ENCODE data around the gene ID3. TPM values are rescaled to one million over a fixed set of nuclear protein-coding genes. Genes with fewer than 3 reads are reported as not detected.

Gene ID3
- total and polyA plus RNA-seq, 2 donors (not counting 3 experiments of a cell fraction or from before 2014, with no cell fraction given): 277 to 971 TPM

GRCh38 chr1:23556635-23557470 is 2.4 kb downstream of the ID3 start:
- ChIA-PET POLR2A (interaction anchor here (1.2 to 1.5 kb wide), 2 partner anchors 7 to 81 kb away, joined by 4 read pairs; no protein-coding TSS in a partner anchor), CTCF (interaction anchor here (1.1 to 24.8 kb wide), 6 partner anchors 8 to 77 kb away, joined by 3 to 1069 read pairs (median 7); partner anchors contain the start of gene ASAP3)
- Histone ChIP-seq H2AFZ (ENCODE audit: low read depth, low read length) (no peak overlapping the region), H3K79me2 (ENCODE audit: control insufficient read depth, insufficient read depth, low read length) (peaks cover 28% of the 10 kb centered on the region), H3K9me1 (replicated peaks; ENCODE audit: control insufficient read depth, extremely low read depth, insufficient read depth, low read length) (no peaks in the 10 kb centered on the region), H3K9ac (replicated peaks; ENCODE audit: extremely low read depth, insufficient read depth, low read length) (peak overlapping the region; percentile 99), H3K4me2 (ENCODE audit: insufficient read depth, low read length) (peak overlapping the region; percentile 90), H3K36me3 (ENCODE audit: control insufficient read depth in 2 of 2, extremely low read depth in 1 of 2, insufficient read depth in 2 of 2, low read length in 2 of 2) (peaks cover 2 to 3% of the 10 kb centered on the region in 2 experiments), H3K9me3 (replicated peaks; ENCODE audit: control insufficient read depth, insufficient read depth, low read length) (no peaks in the 10 kb centered on the region), H3K27ac (ENCODE audit: insufficient read depth, low read depth, low read length) (peak overlapping the region; percentile 99), H3K4me3 (replicated peaks in 1 of 3; ENCODE audit: insufficient read depth in 1 of 3, low read depth in 1 of 3, low read length in 3 of 3) (peak overlapping the region; percentile 69 to 94 (median 89)), H3K27me3 (ENCODE audit: control insufficient read depth in 2 of 2, insufficient read depth in 2 of 2, low read length in 2 of 2) (no peaks in the 10 kb centered on the region), H3K4me1 (ENCODE audit: control insufficient read depth, extremely low read depth, insufficient read depth, low read length) (peaks cover 61% of the 10 kb centered on the region), H4K20me1 (replicated peaks; ENCODE audit: control insufficient read depth, extremely low read depth, insufficient read depth, low read length) (no peaks in the 10 kb centered on the region)
- FAIRE-seq: no peak
- BruUV-seq (replicated peaks): no TSS peak
- peak; percentile 82 for DNase-seq (ENCODE audit: low read depth, low spot score)
- dilution Hi-C loops (cut with MboI; ENCODE audit: extremely low pct_ligation_motif_present, low sequenced_read_pairs): no loop called here
- intact Hi-C loops (cut with micrococcal nuclease): loop anchor here (5.0 kb wide), 2 partner anchors 185 to 245 kb away; partner anchors contain the start of genes ELOA and GALE
- TF ChIP-seq FOS (IDR thresholded peaks at IDR 0.05; ENCODE audit: borderline replicate concordance, insufficient read depth, low read length) (no peak), JUN (IDR thresholded peaks at IDR 0.05; ENCODE audit: borderline replicate concordance, insufficient read depth, insufficient read length, low read depth) (peak; percentile 64), CTCF (IDR thresholded peaks at IDR 0.05; ENCODE audit: extremely low read depth in 1 of 2, insufficient read depth in 1 of 2, low read depth in 1 of 2, low read length in 2 of 2) (no peak), MYC (IDR thresholded peaks at IDR 0.05; ENCODE audit: low read depth, low read length) (no peak), EZH2 (IDR thresholded peaks at IDR 0.05; ENCODE audit: borderline replicate concordance, low read depth, low read length, severe bottlenecking) (no peak), GATA2 (IDR thresholded peaks at IDR 0.05; ENCODE audit: insufficient read depth, insufficient read length, low read depth, low read length) (peak; percentile 62), MAX (IDR thresholded peaks at IDR 0.05; ENCODE audit: insufficient read depth, insufficient read length) (no peak), POLR2A (IDR thresholded peaks at IDR 0.05; ENCODE audit: low read depth, low read length) (peak; percentile 79), POLR2AphosphoS5 (IDR thresholded peaks at IDR 0.05; ENCODE audit: insufficient read depth, low read depth, low read length) (peak; percentile 57)
